ENCODE data around the gene TMEM115.

The TMEM115 gene

DNA sequence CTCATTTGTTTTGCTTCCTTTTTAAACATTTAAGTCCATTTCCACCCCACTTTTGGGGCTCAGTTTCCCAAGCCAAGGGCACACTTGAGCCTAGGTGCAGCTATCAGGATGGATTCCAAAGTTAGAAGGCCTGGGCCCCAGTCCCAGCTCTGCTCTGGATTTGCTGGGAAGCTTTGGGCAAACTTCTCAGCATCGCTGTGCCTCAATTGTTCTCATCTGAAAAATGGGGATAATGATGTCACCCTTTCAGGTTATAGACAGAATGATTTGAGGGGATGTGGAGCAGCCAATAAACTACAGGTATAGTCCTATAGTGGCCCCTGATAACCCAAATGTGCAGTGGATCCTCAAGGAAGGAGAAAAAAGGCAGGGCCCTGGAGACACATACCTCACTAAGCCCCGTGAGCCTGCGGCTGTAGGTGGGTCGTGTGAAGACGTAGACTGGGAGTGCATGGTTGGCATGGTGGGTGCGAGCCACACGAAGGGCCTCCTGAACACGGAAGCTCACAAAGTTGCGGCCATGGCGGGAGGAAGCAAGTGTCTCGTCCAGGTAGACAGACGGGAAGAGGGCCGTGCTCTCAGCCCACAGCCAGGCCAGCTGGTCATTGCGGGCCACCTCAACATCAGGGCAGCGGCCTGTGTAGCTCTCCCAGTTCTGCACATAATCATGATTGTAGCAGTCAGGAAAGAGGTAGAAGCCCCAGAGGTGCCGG is 40.0 kb downstream of the TMEM115 start:
- Histone ChIP-seq H3K79me1 (ENCODE audit: low read depth, low read length) (peaks cover 37% of the 10 kb centered on the region), H3K23ac (ENCODE audit: low read depth, low read length, poor library complexity) (no peak overlapping the region), H2BK12ac (ENCODE audit: low read length) (no peak overlapping the region), H3K27me3 (ENCODE audit: control insufficient read depth in 3 of 3, insufficient read depth in 3 of 3, low read depth in 1 of 3, low read length in 3 of 3) (no peaks in the 10 kb centered on the region), H3K4ac (ENCODE audit: low read length) (no peak overlapping the region), H2AFZ (ENCODE audit: low read length) (no peak overlapping the region), H2BK5ac (ENCODE audit: low read length) (no peak overlapping the region), H4K8ac (ENCODE audit: low read depth, low read length) (no peak overlapping the region), H3K27ac (replicated peaks; ENCODE audit: low read length) (no peak overlapping the region), H3K9me3 (replicated peaks in 1 of 2; ENCODE audit: control insufficient read depth in 2 of 2, insufficient read depth in 1 of 2, low read depth in 1 of 2, low read length in 2 of 2) (peaks cover 0 to 4% of the 10 kb centered on the region in 2 donors), H3K36me3 (replicated peaks in 1 of 2; ENCODE audit: control insufficient read depth in 2 of 2, insufficient read depth in 2 of 2, low read length in 2 of 2) (peaks cover 50 to 64% of the 10 kb centered on the region in 2 donors), H3K9ac (ENCODE audit: low read depth, low read length, poor library complexity) (no peak overlapping the region), H3K18ac (ENCODE audit: low read length) (no peak overlapping the region), H3K4me1 (ENCODE audit: control insufficient read depth in 2 of 2, insufficient read depth in 1 of 2, low read depth in 1 of 2, low read length in 2 of 2) (peaks cover 27 to 38% of the 10 kb centered on the region in 2 donors), H2BK15ac (ENCODE audit: low read length) (no peak overlapping the region), H3K4me2 (ENCODE audit: insufficient read depth, low read length, poor library complexity, severe bottlenecking) (no peak overlapping the region), H2BK120ac (ENCODE audit: low read depth, low read length) (no peak overlapping the region), H2AK5ac (ENCODE audit: low read depth, low read length) (no peak overlapping the region), H3K4me3 (ENCODE audit: low read length in 2 of 2) (peak overlapping the region; percentile 12 to 61), H4K91ac (ENCODE audit: low read depth, low read length, poor library complexity) (no peak overlapping the region), H3K14ac (ENCODE audit: low read length) (no peak overlapping the region)
- no peak for DNase-seq (ENCODE audit: low spot score)
- WGBS, 2 donors (ENCODE audit: extremely low coverage in 2 of 2, insufficient read length in 2 of 2, insufficient replicate concordance in 1 of 2) = no CpG with 5 or more reads among the region's 16 CpGs

DNA sequence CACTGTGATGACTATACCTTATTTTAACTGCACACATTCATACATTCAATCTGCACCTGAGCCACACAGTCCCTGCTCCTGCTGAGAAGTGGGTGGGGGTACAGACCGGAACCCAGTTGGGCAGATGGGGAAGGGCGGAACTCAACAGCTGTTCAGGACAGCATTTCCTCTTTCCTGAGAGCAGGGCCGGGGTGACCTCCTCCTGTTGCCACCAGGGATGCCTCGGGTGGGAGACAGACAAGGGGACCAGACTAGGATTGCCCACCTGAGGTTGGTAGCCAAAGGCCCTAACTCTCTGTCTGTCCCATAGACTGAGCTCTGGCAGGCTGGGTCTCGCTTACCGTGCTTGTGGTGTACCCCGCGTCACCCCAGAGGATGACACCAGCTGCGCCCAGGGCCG is 40.7 kb downstream of the TMEM115 start:
- Histone ChIP-seq H3K9ac (ENCODE audit: low read depth, low read length, poor library complexity) (peak overlapping the region; percentile 25), H2BK12ac (ENCODE audit: low read length) (no peak overlapping the region), H2BK5ac (ENCODE audit: low read length) (no peak overlapping the region), H3K9me3 (replicated peaks in 1 of 2; ENCODE audit: control insufficient read depth in 2 of 2, insufficient read depth in 1 of 2, low read depth in 1 of 2, low read length in 2 of 2) (peaks cover 0 to 4% of the 10 kb centered on the region in 2 donors), H3K36me3 (replicated peaks in 1 of 2; ENCODE audit: control insufficient read depth in 2 of 2, insufficient read depth in 2 of 2, low read length in 2 of 2) (peaks cover 47 to 58% of the 10 kb centered on the region in 2 donors), H3K14ac (ENCODE audit: low read length) (no peak overlapping the region), H3K23ac (ENCODE audit: low read depth, low read length, poor library complexity) (peak overlapping the region; percentile 32), H4K8ac (ENCODE audit: low read depth, low read length) (no peak overlapping the region), H2AK5ac (ENCODE audit: low read depth, low read length) (peak overlapping the region; percentile 57), H3K4me3 (ENCODE audit: low read length in 2 of 2) (no peak overlapping the region), H3K27ac (replicated peaks; ENCODE audit: low read length) (no peak overlapping the region), H3K4me2 (ENCODE audit: insufficient read depth, low read length, poor library complexity, severe bottlenecking) (no peak overlapping the region), H3K4me1 (ENCODE audit: control insufficient read depth in 2 of 2, insufficient read depth in 1 of 2, low read depth in 1 of 2, low read length in 2 of 2) (peaks cover 24 to 35% of the 10 kb centered on the region in 2 donors), H3K4ac (ENCODE audit: low read length) (no peak overlapping the region), H2BK120ac (ENCODE audit: low read depth, low read length) (no peak overlapping the region), H3K79me1 (ENCODE audit: low read depth, low read length) (peaks cover 34% of the 10 kb centered on the region), H3K18ac (ENCODE audit: low read length) (no peak overlapping the region), H3K27me3 (ENCODE audit: control insufficient read depth in 3 of 3, insufficient read depth in 3 of 3, low read depth in 1 of 3, low read length in 3 of 3) (no peaks in the 10 kb centered on the region), H2BK15ac (ENCODE audit: low read length) (no peak overlapping the region), H2AFZ (ENCODE audit: low read length) (no peak overlapping the region), H4K91ac (ENCODE audit: low read depth, low read length, poor library complexity) (no peak overlapping the region)
- no CpG with 5 or more reads among the region's 10 CpGs for WGBS, 2 donors (ENCODE audit: extremely low coverage in 2 of 2, insufficient read length in 2 of 2, insufficient replicate concordance in 1 of 2)
- DNase-seq (ENCODE audit: low spot score) = no peak

DNA sequence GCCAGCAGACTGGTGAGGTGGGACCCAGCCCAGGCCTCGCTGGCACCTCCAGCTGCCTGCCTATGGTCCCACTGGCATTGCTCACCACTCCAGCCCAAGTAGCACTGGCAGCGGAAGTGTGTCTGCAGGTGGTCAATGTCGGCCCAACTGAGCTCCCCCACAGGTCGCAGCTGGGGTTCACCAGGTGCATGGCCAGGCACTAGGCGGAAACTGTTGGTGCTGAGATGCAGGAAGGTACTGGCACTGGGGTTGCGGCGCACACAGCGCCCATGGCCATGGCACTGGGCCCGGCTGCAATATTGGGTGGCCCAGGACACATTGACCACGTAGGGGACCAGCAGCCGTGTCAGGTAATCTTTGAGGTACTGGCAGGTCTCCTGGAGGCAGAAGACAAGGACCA is 41.2 kb downstream of the TMEM115 start:
- Histone ChIP-seq H2BK12ac (ENCODE audit: low read length) (no peak overlapping the region), H3K27me3 (ENCODE audit: control insufficient read depth in 3 of 3, insufficient read depth in 3 of 3, low read depth in 1 of 3, low read length in 3 of 3) (no peaks in the 10 kb centered on the region), H3K9ac (ENCODE audit: low read depth, low read length, poor library complexity) (no peak overlapping the region), H2BK5ac (ENCODE audit: low read length) (no peak overlapping the region), H3K79me1 (ENCODE audit: low read depth, low read length) (peaks cover 34% of the 10 kb centered on the region), H2AFZ (ENCODE audit: low read length) (no peak overlapping the region), H2AK5ac (ENCODE audit: low read depth, low read length) (no peak overlapping the region), H2BK120ac (ENCODE audit: low read depth, low read length) (no peak overlapping the region), H2BK15ac (ENCODE audit: low read length) (no peak overlapping the region), H3K9me3 (replicated peaks in 1 of 2; ENCODE audit: control insufficient read depth in 2 of 2, insufficient read depth in 1 of 2, low read depth in 1 of 2, low read length in 2 of 2) (peaks cover 0 to 4% of the 10 kb centered on the region in 2 donors), H3K18ac (ENCODE audit: low read length) (peak overlapping the region; percentile 39), H3K4ac (ENCODE audit: low read length) (no peak overlapping the region), H3K4me3 (ENCODE audit: low read length in 2 of 2) (no peak overlapping the region), H4K91ac (ENCODE audit: low read depth, low read length, poor library complexity) (no peak overlapping the region), H3K23ac (ENCODE audit: low read depth, low read length, poor library complexity) (peak overlapping the region; percentile 3), H3K36me3 (replicated peaks in 1 of 2; ENCODE audit: control insufficient read depth in 2 of 2, insufficient read depth in 2 of 2, low read length in 2 of 2) (peaks cover 47 to 58% of the 10 kb centered on the region in 2 donors), H3K4me2 (ENCODE audit: insufficient read depth, low read length, poor library complexity, severe bottlenecking) (no peak overlapping the region), H3K14ac (ENCODE audit: low read length) (no peak overlapping the region), H3K4me1 (ENCODE audit: control insufficient read depth in 2 of 2, insufficient read depth in 1 of 2, low read depth in 1 of 2, low read length in 2 of 2) (peaks cover 21 to 35% of the 10 kb centered on the region in 2 donors), H3K27ac (replicated peaks; ENCODE audit: low read length) (no peak overlapping the region), H4K8ac (ENCODE audit: low read depth, low read length) (peak overlapping the region; percentile 84)
- WGBS, 2 donors (ENCODE audit: extremely low coverage in 2 of 2, insufficient read length in 2 of 2, insufficient replicate concordance in 1 of 2) = no CpG with 5 or more reads among the region's 11 CpGs
- DNase-seq (ENCODE audit: low spot score) = no peak

DNA sequence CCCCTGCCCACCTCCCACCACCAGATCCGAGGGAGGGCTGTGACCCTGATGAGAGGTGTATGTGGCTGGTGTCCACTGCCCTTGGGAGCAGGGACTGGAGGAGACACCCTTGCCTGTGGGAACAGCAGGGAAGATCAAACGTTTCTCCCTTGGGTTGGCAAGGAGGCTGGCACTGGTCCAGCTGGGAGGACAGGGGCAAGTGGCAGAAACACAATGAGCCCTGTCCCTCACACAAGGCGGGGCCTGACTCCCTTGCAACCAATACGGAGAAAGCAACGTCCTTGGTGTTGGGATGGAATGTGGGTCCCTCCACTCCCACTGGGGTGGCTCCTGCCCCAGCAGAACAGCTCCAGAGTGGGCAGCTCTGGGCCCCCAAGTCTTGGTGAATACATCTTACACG is 42.0 kb downstream of the TMEM115 start:
- Histone ChIP-seq H2AFZ (ENCODE audit: low read length) (no peak overlapping the region), H3K79me1 (ENCODE audit: low read depth, low read length) (peaks cover 34% of the 10 kb centered on the region), H2BK12ac (ENCODE audit: low read length) (peak overlapping the region; percentile 92), H3K4me1 (ENCODE audit: control insufficient read depth in 2 of 2, insufficient read depth in 1 of 2, low read depth in 1 of 2, low read length in 2 of 2) (peaks cover 18 to 27% of the 10 kb centered on the region in 2 donors), H2BK15ac (ENCODE audit: low read length) (no peak overlapping the region), H3K14ac (ENCODE audit: low read length) (no peak overlapping the region), H4K8ac (ENCODE audit: low read depth, low read length) (no peak overlapping the region), H3K27ac (replicated peaks; ENCODE audit: low read length) (no peak overlapping the region), H3K9me3 (replicated peaks in 1 of 2; ENCODE audit: control insufficient read depth in 2 of 2, insufficient read depth in 1 of 2, low read depth in 1 of 2, low read length in 2 of 2) (peaks cover 0 to 4% of the 10 kb centered on the region in 2 donors), H3K4me2 (ENCODE audit: insufficient read depth, low read length, poor library complexity, severe bottlenecking) (peak overlapping the region; percentile 4), H2AK5ac (ENCODE audit: low read depth, low read length) (no peak overlapping the region), H3K36me3 (replicated peaks in 1 of 2; ENCODE audit: control insufficient read depth in 2 of 2, insufficient read depth in 2 of 2, low read length in 2 of 2) (peaks cover 47 to 58% of the 10 kb centered on the region in 2 donors), H3K18ac (ENCODE audit: low read length) (no peak overlapping the region), H3K4ac (ENCODE audit: low read length) (no peak overlapping the region), H4K91ac (ENCODE audit: low read depth, low read length, poor library complexity) (no peak overlapping the region), H3K27me3 (ENCODE audit: control insufficient read depth in 3 of 3, insufficient read depth in 3 of 3, low read depth in 1 of 3, low read length in 3 of 3) (no peaks in the 10 kb centered on the region), H3K23ac (ENCODE audit: low read depth, low read length, poor library complexity) (peak overlapping the region; percentile 59), H2BK120ac (ENCODE audit: low read depth, low read length) (no peak overlapping the region), H3K9ac (ENCODE audit: low read depth, low read length, poor library complexity) (no peak overlapping the region), H2BK5ac (ENCODE audit: low read length) (peak overlapping the region; percentile 60), H3K4me3 (ENCODE audit: low read length in 2 of 2) (no peak overlapping the region)
- DNase-seq (ENCODE audit: low spot score) = no peak
- WGBS, 2 donors (ENCODE audit: extremely low coverage in 2 of 2, insufficient read length in 2 of 2, insufficient replicate concordance in 1 of 2) = no CpG with 5 or more reads among the region's 6 CpGs

Data from neuronal stem cell (in vitro differentiated cells).